K562 (cell line): Measurements from ENCODE around the gene GTF2A1.

ENCODE experiments used
- CBX5 ChIP-seq: IDR thresholded peaks from 2 replicates; pipeline ENCODE4 v1.6.1; 2014; ENCODE audit warnings: low read depth, borderline replicate concordance
- CTCF ChIP-seq, 3 experiments: IDR thresholded peaks in 2 of 3; conservative IDR thresholded peaks in 1 of 3; 2 replicates each; pipeline ENCODE4 v1.5.1; 2011 to 2012; ENCODE audit warnings: low read length in 3 of 3, mild to moderate bottlenecking in 3 of 3, control low read depth in 2 of 3, improper control_type of control experiment in 1 of 3, inconsistent platforms in 1 of 3, low read depth in 1 of 3, mixed read lengths in 1 of 3, moderate library complexity in 1 of 3; ENCODE audit not compliant: insufficient read depth in 2 of 3
- KDM4B ChIP-seq, 2 experiments: fragments of 450-650 bp in 1 of 2; sonication (generic) in 1 of 2; IDR thresholded peaks; 2 replicates each; pipeline ENCODE4 v1.6.1; 2016 to 2017; ENCODE audit warnings: borderline replicate concordance in 2 of 2, antibody characterized with exemption in 1 of 2, low read depth in 1 of 2, mild to moderate bottlenecking in 1 of 2
- NR2C2 ChIP-seq, 2 experiments: fragments of 200-800 bp in 1 of 2; sonication (Bioruptor generic) in 1 of 2; sonication (generic) in 1 of 2; formaldehyde crosslinking in 1 of 2; IDR thresholded peaks; 2 replicates each; pipeline versions ENCODE4 v1.6.1 to v1.8.0; 2016 to 2022; ENCODE audit warnings: mild to moderate bottlenecking in 1 of 2, missing compliant biosample characterization in 1 of 2, missing genetic modification characterization in 1 of 2, missing genetic modification reagents in 1 of 2
- POLR2A ChIP-seq: fragments of 450-650 bp; conservative IDR thresholded peaks from 2 replicates; pipeline ENCODE4 v1.6.1; 2016
- RCOR1 ChIP-seq, 2 experiments: IDR thresholded peaks; 2 replicates each; pipeline ENCODE4 v1.6.1; 2012; ENCODE audit warnings: low read depth in 2 of 2, low read length in 2 of 2, borderline replicate concordance in 1 of 2, improper control_type of control experiment in 1 of 2
- SAP30 ChIP-seq: fragments of 200-600 bp; sonication (generic); IDR thresholded peaks from 2 replicates; pipeline ENCODE4 v1.6.1; 2012; ENCODE audit warnings: borderline replicate concordance, low read depth, mild to moderate bottlenecking, moderate library complexity, low read length, control low read depth, inconsistent platforms; ENCODE audit not compliant: insufficient read depth, poor library complexity, severe bottlenecking
- SRSF1 ChIP-seq: fragments of 200-400 bp; formaldehyde crosslinking; IDR thresholded peaks from 2 replicates; pipeline ENCODE4 v1.6.1; 2017; ENCODE audit warnings: mild to moderate bottlenecking, low read depth, low read length, moderate library complexity
- ZNF780A ChIP-seq: fragments of 250-450 bp; sonication (Bioruptor Pico); IDR thresholded peaks from 2 replicates; pipeline ENCODE4 v1.5.0; 2021; ENCODE audit warnings: mild to moderate bottlenecking
- TF ChIP-seq, protein P1 (sequence below): fragments of 450-650 bp; IDR thresholded peaks from 2 replicates; pipeline ENCODE4 v1.6.1; 2016; ENCODE audit warnings: borderline replicate concordance
- TF ChIP-seq, protein P2 (sequence below): sonication (generic); formaldehyde crosslinking; IDR thresholded peaks from 2 replicates; pipeline ENCODE4 v1.8.0; 2022; ENCODE audit warnings: missing genetic modification reagents, mild to moderate bottlenecking, moderate library complexity, borderline replicate concordance
- TF ChIP-seq, protein P3 (sequence below): fragments of 450-650 bp; IDR thresholded peaks from 2 replicates; pipeline ENCODE4 v1.6.1; 2016; ENCODE audit warnings: missing biosample characterization, missing genetic modification characterization
- TF ChIP-seq, protein P4 (sequence below): fragments of 450-650 bp; formaldehyde crosslinking; IDR thresholded peaks from 2 replicates; pipeline ENCODE4 v1.4.0; 2022; ENCODE audit warnings: missing genetic modification characterization

DNA sequence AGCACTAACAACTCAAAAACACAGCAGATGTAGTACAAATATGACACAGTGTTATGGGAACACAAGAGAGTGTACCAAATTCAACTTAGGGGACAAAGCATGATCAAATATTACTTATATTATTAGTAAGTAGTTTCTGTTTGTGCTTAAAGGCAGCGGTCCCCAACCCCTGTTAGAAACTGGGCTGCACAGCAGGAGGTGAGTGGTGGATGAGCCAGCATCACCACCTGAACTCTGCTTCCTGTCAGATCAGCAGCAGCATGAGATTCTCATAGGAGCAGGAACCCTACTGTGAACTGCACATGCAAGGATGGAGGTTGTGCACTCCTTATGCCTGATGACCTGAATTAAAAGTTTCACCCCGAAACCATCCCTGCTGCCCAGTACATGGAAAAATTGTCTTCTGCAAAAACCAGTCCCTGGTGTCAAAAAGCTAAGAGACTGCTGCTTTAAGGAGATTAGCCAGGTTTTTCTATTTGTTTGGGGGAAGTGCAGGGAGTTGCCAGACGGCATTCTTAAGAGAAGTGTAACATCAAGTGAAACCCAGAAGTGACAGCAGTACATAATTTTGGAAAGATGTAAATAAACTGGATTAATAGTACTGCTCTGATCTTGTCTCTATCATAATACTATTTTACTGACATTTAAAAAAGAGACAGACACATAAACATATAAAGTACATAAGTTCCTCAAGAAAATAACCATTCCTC is 26.7 kb downstream of the GTF2A1 start:
- TF ChIP-seq SAP30, result no peak
- no peak for TF ChIP-seq CTCF (IDR thresholded peaks at IDR 0.05 in 2 of 3, conservative IDR thresholded peaks at IDR 0.05 in 1 of 3; ENCODE audit: insufficient read depth in 2 of 3, low read depth in 1 of 3, low read length in 3 of 3)
- TF ChIP-seq, protein P1, sequence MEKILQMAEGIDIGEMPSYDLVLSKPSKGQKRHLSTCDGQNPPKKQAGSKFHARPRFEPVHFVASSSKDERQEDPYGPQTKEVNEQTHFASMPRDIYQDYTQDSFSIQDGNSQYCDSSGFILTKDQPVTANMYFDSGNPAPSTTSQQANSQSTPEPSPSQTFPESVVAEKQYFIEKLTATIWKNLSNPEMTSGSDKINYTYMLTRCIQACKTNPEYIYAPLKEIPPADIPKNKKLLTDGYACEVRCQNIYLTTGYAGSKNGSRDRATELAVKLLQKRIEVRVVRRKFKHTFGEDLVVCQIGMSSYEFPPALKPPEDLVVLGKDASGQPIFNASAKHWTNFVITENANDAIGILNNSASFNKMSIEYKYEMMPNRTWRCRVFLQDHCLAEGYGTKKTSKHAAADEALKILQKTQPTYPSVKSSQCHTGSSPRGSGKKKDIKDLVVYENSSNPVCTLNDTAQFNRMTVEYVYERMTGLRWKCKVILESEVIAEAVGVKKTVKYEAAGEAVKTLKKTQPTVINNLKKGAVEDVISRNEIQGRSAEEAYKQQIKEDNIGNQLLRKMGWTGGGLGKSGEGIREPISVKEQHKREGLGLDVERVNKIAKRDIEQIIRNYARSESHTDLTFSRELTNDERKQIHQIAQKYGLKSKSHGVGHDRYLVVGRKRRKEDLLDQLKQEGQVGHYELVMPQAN, result no peak
- no peak for TF ChIP-seq SRSF1
- TF ChIP-seq NR2C2 (CRISPR knock-in tag; IDR thresholded peaks at IDR 0.05), result no peak
- no peak for TF ChIP-seq NR2C2 (tag; IDR thresholded peaks at IDR 0.05)
- TF ChIP-seq, protein P2, sequence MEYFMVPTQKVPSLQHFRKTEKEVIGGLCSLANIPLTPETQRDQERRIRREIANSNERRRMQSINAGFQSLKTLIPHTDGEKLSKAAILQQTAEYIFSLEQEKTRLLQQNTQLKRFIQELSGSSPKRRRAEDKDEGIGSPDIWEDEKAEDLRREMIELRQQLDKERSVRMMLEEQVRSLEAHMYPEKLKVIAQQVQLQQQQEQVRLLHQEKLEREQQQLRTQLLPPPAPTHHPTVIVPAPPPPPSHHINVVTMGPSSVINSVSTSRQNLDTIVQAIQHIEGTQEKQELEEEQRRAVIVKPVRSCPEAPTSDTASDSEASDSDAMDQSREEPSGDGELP, result no peak
- no peak for TF ChIP-seq RCOR1 (IDR thresholded peaks at IDR 0.05; ENCODE audit: borderline replicate concordance in 1 of 2, low read depth in 2 of 2, low read length in 2 of 2)
- TF ChIP-seq, protein P3, sequence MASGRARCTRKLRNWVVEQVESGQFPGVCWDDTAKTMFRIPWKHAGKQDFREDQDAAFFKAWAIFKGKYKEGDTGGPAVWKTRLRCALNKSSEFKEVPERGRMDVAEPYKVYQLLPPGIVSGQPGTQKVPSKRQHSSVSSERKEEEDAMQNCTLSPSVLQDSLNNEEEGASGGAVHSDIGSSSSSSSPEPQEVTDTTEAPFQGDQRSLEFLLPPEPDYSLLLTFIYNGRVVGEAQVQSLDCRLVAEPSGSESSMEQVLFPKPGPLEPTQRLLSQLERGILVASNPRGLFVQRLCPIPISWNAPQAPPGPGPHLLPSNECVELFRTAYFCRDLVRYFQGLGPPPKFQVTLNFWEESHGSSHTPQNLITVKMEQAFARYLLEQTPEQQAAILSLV (tag), result no peak
- no peak for TF ChIP-seq POLR2A
- TF ChIP-seq KDM4B (IDR thresholded peaks at IDR 0.05; ENCODE audit: borderline replicate concordance in 2 of 2, low read depth in 1 of 2), result no peak
- TF ChIP-seq CBX5, result no peak
- no peak for TF ChIP-seq ZNF780A (CRISPR knock-in tag)
- TF ChIP-seq, protein P4, sequence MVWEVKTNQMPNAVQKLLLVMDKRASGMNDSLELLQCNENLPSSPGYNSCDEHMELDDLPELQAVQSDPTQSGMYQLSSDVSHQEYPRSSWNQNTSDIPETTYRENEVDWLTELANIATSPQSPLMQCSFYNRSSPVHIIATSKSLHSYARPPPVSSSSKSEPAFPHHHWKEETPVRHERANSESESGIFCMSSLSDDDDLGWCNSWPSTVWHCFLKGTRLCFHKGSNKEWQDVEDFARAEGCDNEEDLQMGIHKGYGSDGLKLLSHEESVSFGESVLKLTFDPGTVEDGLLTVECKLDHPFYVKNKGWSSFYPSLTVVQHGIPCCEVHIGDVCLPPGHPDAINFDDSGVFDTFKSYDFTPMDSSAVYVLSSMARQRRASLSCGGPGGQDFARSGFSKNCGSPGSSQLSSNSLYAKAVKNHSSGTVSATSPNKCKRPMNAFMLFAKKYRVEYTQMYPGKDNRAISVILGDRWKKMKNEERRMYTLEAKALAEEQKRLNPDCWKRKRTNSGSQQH (CRISPR knock-in tag), result no peak
